Inflammatory macrophage treated with lipopolysaccharide for 4 hours (primary cell): Measurements from ENCODE around the gene NDUFA5.

Source experiments
- DNase-seq: peaks from one replicate; pipeline ENCODE4 v3.0.0-alpha.2; 2020

NDUFA5 gene

GRCh38 chr7:123500878-123501489, 56.6 kb downstream of the NDUFA5 start:
- no peak for DNase-seq

- no peak for DNase-seq
These were observed 58.2 kb downstream of the NDUFA5 start for GRCh38 chr7:123499211-123499970.

GRCh38 chr7:123498601-123499000, 59.0 kb downstream of the NDUFA5 start:
- no peak for DNase-seq

GRCh38 chr7:123498031-123498430, 59.6 kb downstream of the NDUFA5 start:
- no peak for DNase-seq

GRCh38 chr7:123494193-123494796, 63.3 kb downstream of the NDUFA5 start:
- DNase-seq, result peak; percentile 49

GRCh38 chr7:123492485-123492884, 65.1 kb downstream of the NDUFA5 start:
- no peak for DNase-seq
